ENCODE measurements around the gene NPM3.
"Not testable (repeated sequence)": the region's sequence is repeated elsewhere in the genome, so short reads cannot be mapped to it uniquely, and the experiment has no call there.

The NPM3 gene

GRCh38 chr10:101807158-101807557 lies 23.9 kb upstream of the NPM3 start:
- no peak for DNase-seq (ENCODE audit: low read depth in 2 of 2)

- no peak for DNase-seq (ENCODE audit: low read depth in 2 of 2)
Measured at GRCh38 chr10:101803511-101803910, 20.3 kb upstream of the NPM3 start.

GRCh38 chr10:101797403-101798059 lies 14.3 kb upstream of the NPM3 start:
- no peak for DNase-seq (ENCODE audit: low read depth in 2 of 2)

GRCh38 chr10:101793526-101793925 lies 10.3 kb upstream of the NPM3 start:
- DNase-seq (ENCODE audit: low read depth in 2 of 2): no peak

- DNase-seq (ENCODE audit: low read depth in 2 of 2): no peak
Measured at GRCh38 chr10:101789686-101790085, 6.4 kb upstream of the NPM3 start.

- DNase-seq (ENCODE audit: low read depth in 2 of 2): not testable (repeated sequence)
Measured at GRCh38 chr10:101789231-101789630, 6.0 kb upstream of the NPM3 start.

GRCh38 chr10:101785801-101786200 lies 2.6 kb upstream of the NPM3 start:
- DNase-seq (ENCODE audit: low read depth in 2 of 2): no peak

GRCh38 chr10:101784558-101784957 lies 1.3 kb upstream of the NPM3 start:
- DNase-seq (ENCODE audit: low read depth in 2 of 2): no peak

GRCh38 chr10:101783736-101784118 lies 481 bp upstream of the NPM3 start:
- DNase-seq (ENCODE audit: low read depth in 2 of 2): no peak

GRCh38 chr10:101781984-101782810 lies 1.0 kb downstream of the NPM3 start:
- DNase-seq (ENCODE audit: low read depth in 2 of 2): no peak

- no peak for DNase-seq (ENCODE audit: low read depth in 2 of 2)
Measured at GRCh38 chr10:101781655-101781983, 1.6 kb downstream of the NPM3 start.

GRCh38 chr10:101780818-101781654 lies 2.2 kb downstream of the NPM3 start:
- DNase-seq (ENCODE audit: low read depth in 2 of 2): peak; percentile 60 to 66

GRCh38 chr10:101780187-101780817 lies 2.9 kb downstream of the NPM3 start:
- DNase-seq (ENCODE audit: low read depth in 2 of 2): no peak

- peak; percentile 70 to 75 for DNase-seq (ENCODE audit: low read depth in 2 of 2)
Measured at GRCh38 chr10:101779544-101780186, 3.6 kb downstream of the NPM3 start.

GRCh38 chr10:101778781-101779543 lies 4.3 kb downstream of the NPM3 start:
- DNase-seq (ENCODE audit: low read depth in 2 of 2): no peak

GRCh38 chr10:101778151-101778780 lies 5.0 kb downstream of the NPM3 start:
- DNase-seq (ENCODE audit: low read depth in 2 of 2): no peak

- DNase-seq (ENCODE audit: low read depth in 2 of 2): no peak
Measured at GRCh38 chr10:101777619-101778145, 5.6 kb downstream of the NPM3 start.

GRCh38 chr10:101776161-101776817 lies 7.0 kb downstream of the NPM3 start:
- DNase-seq (ENCODE audit: low read depth in 2 of 2): no peak

Measured in stimulated activated CD8-positive, alpha-beta memory T cell treated with anti-CD3 and anti-CD28 coated beads, Interleukin-15, amount 100 ng/mL, for 48 hours (primary cell).